ENCODE measurements around the gene RPL36. TPM values are rescaled to one million over a fixed set of nuclear protein-coding genes. Genes with fewer than 3 reads are reported as not detected.
"Not testable (repeated sequence)": the region's sequence is repeated elsewhere in the genome, so short reads cannot be mapped to it uniquely, and the experiment has no call there.

RPL36 gene
- polyA plus RNA-seq, 2 donors = 1,315 to 1,592 TPM

DNA sequence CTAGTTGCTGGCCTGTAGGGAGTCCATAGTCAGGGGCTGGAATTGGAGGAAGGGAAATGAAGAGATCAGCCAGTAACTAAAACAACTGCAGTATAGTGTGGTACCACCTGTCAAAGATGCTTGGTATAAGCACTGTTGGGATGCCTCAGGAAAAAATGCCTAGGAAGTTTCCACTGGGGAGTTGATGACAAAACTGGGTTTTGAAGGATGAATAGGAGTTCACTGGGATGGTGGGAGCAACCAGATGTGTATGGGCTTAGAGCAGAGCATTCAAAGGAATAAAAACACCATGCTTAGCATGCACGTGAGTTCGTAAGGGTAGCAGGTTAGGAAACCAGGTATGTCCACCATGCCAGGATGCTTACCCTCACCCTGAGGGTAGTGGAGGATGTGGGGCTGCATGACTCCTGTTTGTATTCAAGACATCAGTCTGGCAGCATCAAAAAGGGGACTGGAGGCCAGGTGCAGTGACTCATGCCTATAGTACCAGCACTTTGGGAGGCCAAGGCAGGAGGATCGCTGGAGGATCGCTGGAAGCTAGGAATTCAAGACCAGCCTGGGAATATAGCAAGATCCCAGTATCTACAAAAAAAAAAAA, 37.5 kb downstream of the RPL36 start:
- WGBS, 2 donors = 95 to 96% methylated on average over 4 of the region's 4 CpGs
- H3K27me3 ChIP-seq (ENCODE audit: control insufficient read depth in 1 of 2, insufficient read depth in 2 of 2, low read length in 2 of 2) = no peaks in the 10 kb centered on the region
- H3K9me3 ChIP-seq (ENCODE audit: control insufficient read depth in 2 of 2, insufficient read depth in 1 of 2, low read depth in 1 of 2, low read length in 1 of 2) = no peaks in the 10 kb centered on the region
- no peak overlapping the region for H3K27ac ChIP-seq (ENCODE audit: low read depth in 2 of 2, low read length in 1 of 2)
- H3K36me3 ChIP-seq (ENCODE audit: control insufficient read depth in 2 of 2, insufficient read depth in 2 of 2, low read length in 1 of 2) = no peaks in the 10 kb centered on the region
- no peaks in the 10 kb centered on the region for H3K4me1 ChIP-seq (ENCODE audit: control insufficient read depth in 2 of 2, insufficient read depth in 2 of 2, low read length in 1 of 2)
- no peak overlapping the region for H3K4me3 ChIP-seq (ENCODE audit: low read depth in 1 of 2, low read length in 2 of 2)

DNA sequence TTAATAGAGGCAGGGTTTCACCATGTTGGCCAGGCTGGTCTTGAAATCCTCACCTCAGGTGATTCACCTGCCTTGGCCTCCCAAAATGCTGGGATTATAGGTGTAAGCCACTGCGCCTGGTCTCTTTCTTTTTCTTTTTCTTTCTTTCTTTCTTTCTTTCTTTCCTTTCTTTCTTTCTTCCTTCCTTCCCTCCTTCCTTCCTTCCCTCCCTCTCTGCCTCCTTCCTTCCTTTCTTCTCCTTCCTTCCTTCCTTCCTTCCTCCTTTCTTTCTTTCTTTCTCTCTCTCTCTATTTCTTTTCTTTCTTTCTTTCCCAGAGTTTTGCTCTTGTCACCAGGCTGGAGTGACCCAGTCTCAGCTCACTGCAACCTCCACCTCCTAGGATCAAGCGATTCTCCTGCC, 43.1 kb downstream of the RPL36 start:
- H3K9me3 ChIP-seq (ENCODE audit: control insufficient read depth in 2 of 2, insufficient read depth in 1 of 2, low read depth in 1 of 2, low read length in 1 of 2); H3K27ac ChIP-seq (ENCODE audit: low read depth in 2 of 2, low read length in 1 of 2); H3K36me3 ChIP-seq (ENCODE audit: control insufficient read depth in 2 of 2, insufficient read depth in 2 of 2, low read length in 1 of 2); H3K4me3 ChIP-seq (ENCODE audit: low read depth in 1 of 2, low read length in 2 of 2); H3K4me1 ChIP-seq (ENCODE audit: control insufficient read depth in 2 of 2, insufficient read depth in 2 of 2, low read length in 1 of 2); H3K27me3 ChIP-seq (ENCODE audit: control insufficient read depth in 1 of 2, insufficient read depth in 2 of 2, low read length in 2 of 2): not testable (repeated sequence)
- 81 to 84% methylated on average over 2 of the region's 2 CpGs for WGBS, 2 donors

DNA sequence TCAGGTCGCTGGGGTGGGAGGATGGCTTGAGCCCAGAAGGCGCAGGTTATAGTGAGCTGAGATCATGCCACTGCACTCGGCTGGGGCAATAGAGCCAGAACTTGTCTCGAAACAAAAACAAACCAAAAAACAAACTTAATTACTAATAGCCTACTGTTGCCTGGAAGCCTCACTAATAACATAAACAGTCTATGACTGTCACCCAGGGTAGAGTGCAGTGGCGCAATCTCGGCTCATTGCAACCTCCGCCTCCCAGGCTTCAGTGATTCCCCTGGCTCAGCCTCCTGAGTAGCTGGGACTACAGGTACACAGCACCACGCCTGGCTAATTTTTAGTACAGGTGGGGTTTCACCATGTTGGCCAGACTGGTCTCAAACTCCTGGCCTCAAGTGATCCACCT, 48.3 kb downstream of the RPL36 start:
- no peaks in the 10 kb centered on the region for H3K4me1 ChIP-seq (ENCODE audit: control insufficient read depth in 2 of 2, insufficient read depth in 2 of 2, low read length in 1 of 2)
- WGBS, 2 donors = 63 to 67% methylated on average over 8 of the region's 8 CpGs
- no peaks in the 10 kb centered on the region for H3K9me3 ChIP-seq (ENCODE audit: control insufficient read depth in 2 of 2, insufficient read depth in 1 of 2, low read depth in 1 of 2, low read length in 1 of 2)
- no peak overlapping the region for H3K27ac ChIP-seq (ENCODE audit: low read depth in 2 of 2, low read length in 1 of 2)
- no peak overlapping the region for H3K4me3 ChIP-seq (ENCODE audit: low read depth in 1 of 2, low read length in 2 of 2)
- H3K36me3 ChIP-seq (ENCODE audit: control insufficient read depth in 2 of 2, insufficient read depth in 2 of 2, low read length in 1 of 2) = no peaks in the 10 kb centered on the region
- H3K27me3 ChIP-seq (ENCODE audit: control insufficient read depth in 1 of 2, insufficient read depth in 2 of 2, low read length in 2 of 2) = no peaks in the 10 kb centered on the region

Other genes starting within 250 kb of the RPL36 start
- gene ZNRF4, start 234.9 kb upstream of the RPL36 start, polyA plus RNA-seq = not detected
- 10 to 100 TPM; 43.1 to 59.7 TPM for gene TINCR, start 122.3 kb upstream of the RPL36 start, polyA plus RNA-seq
- 10 to 100 TPM; 27.5 to 43.7 TPM for gene SAFB2, start 67.5 kb upstream of the RPL36 start, polyA plus RNA-seq
- 10 to 100 TPM; 44.2 to 48.5 TPM for gene SAFB, start 67.2 kb upstream of the RPL36 start, polyA plus RNA-seq
- 100 to 1,000 TPM in 1 of 2 donors, 10 to 100 TPM in 1; 86.8 to 104 TPM for gene MICOS13, start 9.8 kb upstream of the RPL36 start, polyA plus RNA-seq
- gene HSD11B1L, start 9.3 kb upstream of the RPL36 start, polyA plus RNA-seq = 1 to 10 TPM; 3.8 to 4.1 TPM
- 10 to 100 TPM; 19.3 to 36.1 TPM for gene LONP1, start 29.9 kb downstream of the RPL36 start, polyA plus RNA-seq
- not detected for gene CATSPERD, start 30.3 kb downstream of the RPL36 start, polyA plus RNA-seq
- 1 to 10 TPM; 3.3 to 8.0 TPM for gene PRR22, start 94.5 kb downstream of the RPL36 start, polyA plus RNA-seq
- 10 to 100 TPM; 32.3 to 53.9 TPM for gene DUS3L, start 100.9 kb downstream of the RPL36 start, polyA plus RNA-seq
- 1 to 10 TPM; 2.2 to 2.8 TPM for gene NRTN, start 114.8 kb downstream of the RPL36 start, polyA plus RNA-seq
- 10 to 100 TPM; 77.6 to 96.5 TPM for gene FUT6, start 149.4 kb downstream of the RPL36 start, polyA plus RNA-seq
- 100 to 1,000 TPM; 121 to 183 TPM for gene FUT3, start 161.2 kb downstream of the RPL36 start, polyA plus RNA-seq
- not detected for gene FUT5, start 180.2 kb downstream of the RPL36 start, polyA plus RNA-seq
- gene NDUFA11, start 213.5 kb downstream of the RPL36 start, polyA plus RNA-seq = 100 to 1,000 TPM; 328 to 390 TPM
- 1 to 10 TPM; 3.4 to 7.9 TPM for gene VMAC, start 214.6 kb downstream of the RPL36 start, polyA plus RNA-seq
- 10 to 100 TPM in 1 of 2 donors, 1 to 10 TPM in 1; 8.0 to 18.7 TPM for gene CAPS, start 224.0 kb downstream of the RPL36 start, polyA plus RNA-seq